ENCODE data around the gene MGAT5.

GRCh38 chr2:134453973-134454372, 200.1 kb downstream of the MGAT5 start:
- no peak for TF ChIP-seq CTCF (IDR thresholded peaks at IDR 0.05)
- no peak for TF ChIP-seq POLR2A (IDR thresholded peaks at IDR 0.05)
